Upper lobe of left lung (tissue), 4 donors: ENCODE results near the gene ROGDI.

ENCODE experiments used
- CTCF ChIP-seq, 6 experiments: fragments of 450-650 bp in 4 of 6; fragments of 200-600 bp in 2 of 6; sonication (generic) in 2 of 6; IDR thresholded peaks; one replicate each; pipeline ENCODE4 v1.5.1; 2016 to 2019; ENCODE audit warnings: antibody characterized with exemption in 6 of 6
- EP300 ChIP-seq, 4 donors: sonication (generic); formaldehyde crosslinking; IDR thresholded peaks; one replicate each; pipeline ENCODE4 v1.5.1; 2017; ENCODE audit warnings: antibody characterized with exemption in 4 of 4, control low read depth in 2 of 4
- POLR2A ChIP-seq, 4 donors: fragments of 450-650 bp; IDR thresholded peaks; one replicate each; pipeline ENCODE4 v1.5.1; 2016 to 2017; ENCODE audit warnings: antibody characterized with exemption in 4 of 4, mild to moderate bottlenecking in 2 of 4
- POLR2AphosphoS5 ChIP-seq, 2 donors: sonication (generic); formaldehyde crosslinking; IDR thresholded peaks; one replicate each; pipeline ENCODE4 v1.5.1; 2017; ENCODE audit warnings: antibody characterized with exemption in 2 of 2

GRCh38 chr16:4787627-4788482, 14.6 kb downstream of the ROGDI start, which contains the start of gene SEPTIN12:
- TF ChIP-seq CTCF (IDR thresholded peaks at IDR 0.05) (no peak), POLR2AphosphoS5 (IDR thresholded peaks at IDR 0.05) (no peak), POLR2A (IDR thresholded peaks at IDR 0.05) (no peak), EP300 (IDR thresholded peaks at IDR 0.05) (no peak)
